Keratinocyte (primary cell): ENCODE measurements around the gene PRKN. TPM values are rescaled to one million over a fixed set of nuclear protein-coding genes. Genes with fewer than 3 reads are reported as not detected.

Experiments
- DNase-seq: peaks from one replicate; pipeline ENCODE4 v3.0.0-alpha.2; 2011; ENCODE audit warnings: low read depth, missing footprints, low spot score
- FAIRE-seq: peaks from 2 replicates; lab custom pipeline; 2011; peaks lifted over from hg19 to GRCh38; lab: Jason Lieb, UNC
- H2AFZ ChIP-seq: 2 replicates; pipeline ENCODE4 v1.6.0; 2012; ENCODE audit warnings: low read length, control low read depth, inconsistent platforms; ENCODE audit not compliant: control insufficient read depth
- H3K27ac ChIP-seq: 2 replicates; pipeline ENCODE4 v1.5.1; 2011; ENCODE audit warnings: low read length; ENCODE audit not compliant: control insufficient read depth, insufficient read depth
- H3K27me3 ChIP-seq: 3 replicates; pipeline ENCODE4 v1.6.0; 2011; ENCODE audit warnings: low read length; ENCODE audit not compliant: control insufficient read depth, insufficient read depth; ENCODE audit errors: extremely low read depth
- H3K36me3 ChIP-seq, 2 experiments: 2 replicates in 1 of 2; 3 replicates in 1 of 2; pipeline ENCODE4 v1.5.1; 2011; ENCODE audit warnings: low read length in 2 of 2, mild to moderate bottlenecking in 1 of 2; ENCODE audit not compliant: control insufficient read depth in 2 of 2, insufficient read depth in 2 of 2; ENCODE audit errors: extremely low read depth in 1 of 2
- H3K4me1 ChIP-seq: 3 replicates; pipeline ENCODE4 v1.5.1; 2011; ENCODE audit warnings: low read length; ENCODE audit not compliant: control insufficient read depth, insufficient read depth; ENCODE audit errors: extremely low read depth
- H3K4me2 ChIP-seq: 3 replicates; pipeline ENCODE4 v1.6.0; 2011; ENCODE audit warnings: low read depth, low read length; ENCODE audit not compliant: control insufficient read depth, insufficient read depth; ENCODE audit errors: extremely low read depth
- H3K4me3 ChIP-seq, 3 experiments: fragments of 200-600 bp in 1 of 3; sonication (generic) in 1 of 3; 2 replicates in 2 of 3; 3 replicates in 1 of 3; pipeline ENCODE4 v1.5.1; 2011 to 2016; ENCODE audit warnings: low read length in 3 of 3, mild to moderate bottlenecking in 3 of 3, control low read depth in 2 of 3, inconsistent platforms in 1 of 3, low read depth in 1 of 3, mixed read lengths in 1 of 3, mixed run types in 1 of 3, moderate library complexity in 1 of 3; ENCODE audit not compliant: control insufficient read depth in 2 of 3, insufficient read depth in 2 of 3; ENCODE audit errors: extremely low read depth in 1 of 3
- H3K79me2 ChIP-seq: 2 replicates; pipeline ENCODE4 v1.6.0; 2012; ENCODE audit warnings: low read length; ENCODE audit not compliant: control insufficient read depth, insufficient read depth
- H3K9ac ChIP-seq: 3 replicates; pipeline ENCODE4 v1.6.0; 2011; ENCODE audit warnings: low read length; ENCODE audit not compliant: control insufficient read depth, insufficient read depth; ENCODE audit errors: extremely low read depth
- H3K9me1 ChIP-seq: 3 replicates; pipeline ENCODE4 v1.6.0; 2011; ENCODE audit warnings: low read length; ENCODE audit not compliant: control insufficient read depth, insufficient read depth; ENCODE audit errors: extremely low read depth
- H3K9me3 ChIP-seq: 2 replicates; pipeline ENCODE4 v1.5.1; 2012; ENCODE audit warnings: low read depth, low read length; ENCODE audit not compliant: control insufficient read depth
- H4K20me1 ChIP-seq: 3 replicates; pipeline ENCODE4 v1.6.0; 2011; ENCODE audit warnings: low read length; ENCODE audit not compliant: control insufficient read depth, insufficient read depth; ENCODE audit errors: extremely low read depth
- CTCF ChIP-seq, 3 experiments: IDR thresholded peaks in 1 of 3; conservative IDR thresholded peaks in 1 of 3; optimal IDR thresholded peaks in 1 of 3; 2 replicates in 2 of 3; 3 replicates in 1 of 3; pipeline versions ENCODE3 to v1.5.1; 2011; ENCODE audit warnings: low read length in 3 of 3, mild to moderate bottlenecking in 3 of 3, moderate library complexity in 2 of 3, control low read depth in 1 of 3, inconsistent platforms in 1 of 3; ENCODE audit not compliant: insufficient read depth in 2 of 3; ENCODE audit errors: extremely low read depth in 1 of 3
- EZH2 ChIP-seq: IDR thresholded peaks from one replicate; pipeline ENCODE4 v1.6.1; 2012; ENCODE audit warnings: inconsistent platforms, mild to moderate bottlenecking, low read length, moderate library complexity
- dilution Hi-C: fragments of 300-500 bp; cut with MboI; formaldehyde crosslinking; loops from one replicate; pipeline ENCODE4 v1.7.0; 2020; ENCODE audit warnings: low sequenced_read_pairs; ENCODE audit not compliant: extremely low pct_ligation_motif_present
- polyA plus RNA-seq, 5 experiments: library from polyadenylated mRNA; depleted of rRNA in 3 of 5; stranded (reverse) in 3 of 5; stranded (forward) in 1 of 5; unstranded in 1 of 5; fragments of >200 nt; gene quantifications; 1 replicate in 1 of 5; 2 replicates in 3 of 5; 3 replicates in 1 of 5; pipeline versions ENCODE4 v1.2.1 to v1.2.3, GENCODE V29; 2011 to 2012; ENCODE audit warnings: missing spikeins in 2 of 5, low read depth in 1 of 5, low replicate concordance in 1 of 5

Gene PRKN
- polyA plus RNA-seq, 1 donor (not counting 4 experiments of a cell fraction or from before 2014, with no cell fraction given) = 0.67 TPM

DNA sequence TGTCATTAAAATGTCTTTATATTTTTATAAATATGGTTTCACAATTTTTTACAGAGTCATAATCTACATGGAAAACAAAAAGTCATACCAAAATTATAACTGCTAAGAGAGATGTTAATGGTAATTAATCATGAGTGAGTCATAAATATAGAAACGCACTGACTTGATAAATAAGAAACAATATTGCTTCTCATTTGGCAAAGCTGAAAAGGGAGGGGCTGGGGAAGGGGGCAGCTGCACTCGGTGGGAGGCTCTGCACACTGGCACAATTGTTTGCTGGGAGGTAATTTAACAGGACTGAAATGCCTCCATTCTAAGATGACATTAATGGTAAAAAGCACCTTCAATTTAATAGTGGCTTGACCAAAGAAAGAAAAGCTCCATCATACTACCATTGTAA, 1320.5 kb downstream of the PRKN start:
- no peak for TF ChIP-seq EZH2
- no peak for TF ChIP-seq CTCF (optimal IDR thresholded peaks at IDR 0.05 in 1 of 3, IDR thresholded peaks at IDR 0.05 in 1 of 3, conservative IDR thresholded peaks at IDR 0.05 in 1 of 3; ENCODE audit: extremely low read depth in 1 of 3, insufficient read depth in 2 of 3, low read length in 3 of 3)
- Histone ChIP-seq H3K9me3 (no peaks in the 10 kb centered on the region), H4K20me1 (no peaks in the 10 kb centered on the region), H3K9ac (no peak overlapping the region), H3K27me3 (no peaks in the 10 kb centered on the region), H3K4me2 (peak overlapping the region; percentile 30), H3K9me1 (no peaks in the 10 kb centered on the region), H2AFZ (no peak overlapping the region), H3K79me2 (no peaks in the 10 kb centered on the region), H3K36me3 (no peaks in the 10 kb centered on the region), H3K27ac (peak overlapping the region; percentile 74), H3K4me3 (no peak overlapping the region), H3K4me1 (peaks cover 9% of the 10 kb centered on the region)
- DNase-seq (no peak), FAIRE-seq (no peak)
- dilution Hi-C loops = no loop called here

- Histone ChIP-seq H3K9me1 (no peaks in the 10 kb centered on the region), H3K36me3 (no peaks in the 10 kb centered on the region), H3K4me3 (no peak overlapping the region), H3K4me2 (peak overlapping the region; percentile 30), H3K27ac (peak overlapping the region; percentile 74), H3K9ac (peak overlapping the region; percentile 16), H2AFZ (no peak overlapping the region), H3K9me3 (no peaks in the 10 kb centered on the region), H4K20me1 (no peaks in the 10 kb centered on the region), H3K79me2 (no peaks in the 10 kb centered on the region), H3K4me1 (peaks cover 9% of the 10 kb centered on the region), H3K27me3 (no peaks in the 10 kb centered on the region)
- FAIRE-seq (peak; percentile 100), DNase-seq (peak; percentile 85)
- dilution Hi-C loops = no loop called here
- no peak for TF ChIP-seq CTCF (optimal IDR thresholded peaks at IDR 0.05 in 1 of 3, IDR thresholded peaks at IDR 0.05 in 1 of 3, conservative IDR thresholded peaks at IDR 0.05 in 1 of 3; ENCODE audit: extremely low read depth in 1 of 3, insufficient read depth in 2 of 3, low read length in 3 of 3)
These were observed 1320.9 kb downstream of the PRKN start for GRCh38 chr6:161406646-161407045.
